Superior temporal gyrus (tissue), 1 donor: Measurements from ENCODE around the gene ZNF682.
"Not testable (repeated sequence)": the region's sequence is repeated elsewhere in the genome, so short reads cannot be mapped to it uniquely, and the experiment has no call there.

Source experiments
- DNase-seq: peaks from one replicate; pipeline ENCODE4 v3.0.0-alpha.2; 2016; ENCODE audit errors: extremely low spot score

Gene ZNF682

GRCh38 chr19:19997656-19998268, 41.5 kb downstream of the ZNF682 start:
- DNase-seq: peak; percentile 9

GRCh38 chr19:19966862-19967261, 72.4 kb downstream of the ZNF682 start:
- no peak for DNase-seq

GRCh38 chr19:19966126-19966525, 73.2 kb downstream of the ZNF682 start:
- DNase-seq: not testable (repeated sequence)

GRCh38 chr19:19964416-19964815, 74.9 kb downstream of the ZNF682 start:
- DNase-seq: no peak

GRCh38 chr19:19959151-19959799, 80.0 kb downstream of the ZNF682 start:
- DNase-seq: peak; percentile 81

- DNase-seq: not testable (repeated sequence)
These were observed 81.5 kb downstream of the ZNF682 start for GRCh38 chr19:19957766-19958165.

GRCh38 chr19:19956434-19957075, 82.8 kb downstream of the ZNF682 start:
- DNase-seq: no peak

GRCh38 chr19:19955208-19955607, 84.1 kb downstream of the ZNF682 start:
- DNase-seq: no peak
